22Rv1 (cell line): ENCODE data around the gene MFAP2.

ENCODE experiments used
- ZFX ChIP-seq: fragments of 450-650 bp; IDR thresholded peaks from 2 replicates; pipeline ENCODE4 v1.6.1; 2017; ENCODE audit warnings: antibody characterized with exemption, borderline replicate concordance
- TF ChIP-seq, protein P1 (sequence below): fragments of 450-650 bp; IDR thresholded peaks from 2 replicates; pipeline ENCODE4 v1.5.1; 2017; ENCODE audit warnings: mild to moderate bottlenecking

DNA sequence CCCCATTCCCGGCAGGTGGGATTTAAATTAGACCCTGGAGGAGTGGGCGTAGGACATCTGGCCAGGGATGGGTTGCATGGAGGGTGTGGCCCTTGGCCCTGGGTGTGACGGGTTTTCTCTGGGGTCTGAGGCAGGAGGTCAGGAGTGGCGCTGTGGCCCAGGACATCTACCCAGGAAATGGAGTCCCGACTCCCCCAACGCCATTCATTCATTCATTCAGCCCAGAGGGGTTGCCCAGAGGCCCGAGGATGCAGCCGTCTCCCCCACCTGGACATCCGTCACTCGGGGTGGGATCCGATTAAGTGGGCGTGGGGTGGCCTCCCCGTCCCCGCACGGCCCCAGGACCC is 30.6 kb upstream of the MFAP2 start:
- TF ChIP-seq, protein P1, sequence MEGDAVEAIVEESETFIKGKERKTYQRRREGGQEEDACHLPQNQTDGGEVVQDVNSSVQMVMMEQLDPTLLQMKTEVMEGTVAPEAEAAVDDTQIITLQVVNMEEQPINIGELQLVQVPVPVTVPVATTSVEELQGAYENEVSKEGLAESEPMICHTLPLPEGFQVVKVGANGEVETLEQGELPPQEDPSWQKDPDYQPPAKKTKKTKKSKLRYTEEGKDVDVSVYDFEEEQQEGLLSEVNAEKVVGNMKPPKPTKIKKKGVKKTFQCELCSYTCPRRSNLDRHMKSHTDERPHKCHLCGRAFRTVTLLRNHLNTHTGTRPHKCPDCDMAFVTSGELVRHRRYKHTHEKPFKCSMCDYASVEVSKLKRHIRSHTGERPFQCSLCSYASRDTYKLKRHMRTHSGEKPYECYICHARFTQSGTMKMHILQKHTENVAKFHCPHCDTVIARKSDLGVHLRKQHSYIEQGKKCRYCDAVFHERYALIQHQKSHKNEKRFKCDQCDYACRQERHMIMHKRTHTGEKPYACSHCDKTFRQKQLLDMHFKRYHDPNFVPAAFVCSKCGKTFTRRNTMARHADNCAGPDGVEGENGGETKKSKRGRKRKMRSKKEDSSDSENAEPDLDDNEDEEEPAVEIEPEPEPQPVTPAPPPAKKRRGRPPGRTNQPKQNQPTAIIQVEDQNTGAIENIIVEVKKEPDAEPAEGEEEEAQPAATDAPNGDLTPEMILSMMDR, result no peak
- TF ChIP-seq ZFX, result no peak
